HG03520 (cell line): ENCODE measurements around the gene CA10.

Experiments
- ATAC-seq: cut with Tn5 transposase; IDR thresholded peaks from one replicate; pipeline ENCODE4 v1.9.1; 2021; ENCODE audit warnings: mild to moderate bottlenecking, moderate library complexity; ENCODE audit not compliant: unreplicated experiment

The CA10 gene

GRCh38 chr17:51613255-51613654 is 545.3 kb downstream of the CA10 start:
- no peak for ATAC-seq

GRCh38 chr17:51612692-51613091 is 545.8 kb downstream of the CA10 start:
- ATAC-seq, result no peak

GRCh38 chr17:51611585-51611984 is 546.9 kb downstream of the CA10 start:
- no peak for ATAC-seq

GRCh38 chr17:51610834-51611233 is 547.7 kb downstream of the CA10 start:
- no peak for ATAC-seq

- no peak for ATAC-seq
Measured at GRCh38 chr17:51610155-51610554, 548.4 kb downstream of the CA10 start.

- no peak for ATAC-seq
Measured at GRCh38 chr17:51608251-51608933, 550.1 kb downstream of the CA10 start.

- no peak for ATAC-seq
Measured at GRCh38 chr17:51607512-51607911, 551.0 kb downstream of the CA10 start.

GRCh38 chr17:51604299-51605020 is 554.1 kb downstream of the CA10 start:
- ATAC-seq, result no peak

- no peak for ATAC-seq
Measured at GRCh38 chr17:51601622-51602261, 556.8 kb downstream of the CA10 start.

- ATAC-seq, result no peak
Measured at GRCh38 chr17:51598824-51599223, 559.7 kb downstream of the CA10 start.

- no peak for ATAC-seq
Measured at GRCh38 chr17:51597345-51597744, 561.2 kb downstream of the CA10 start.

- no peak for ATAC-seq
Measured at GRCh38 chr17:51595826-51596398, 562.6 kb downstream of the CA10 start.

GRCh38 chr17:51590071-51590656 is 568.4 kb downstream of the CA10 start:
- no peak for ATAC-seq

- no peak for ATAC-seq
Measured at GRCh38 chr17:51588063-51588462, 570.5 kb downstream of the CA10 start.

GRCh38 chr17:51587516-51587915 is 571.0 kb downstream of the CA10 start:
- no peak for ATAC-seq

GRCh38 chr17:51585514-51586104 is 572.9 kb downstream of the CA10 start:
- no peak for ATAC-seq

- ATAC-seq, result no peak
Measured at GRCh38 chr17:51580869-51581268, 577.6 kb downstream of the CA10 start.
